SU-DHL-6 (cell line): ENCODE data around the gene NHLRC2.
"Not testable (repeated sequence)": the region's sequence is repeated elsewhere in the genome, so short reads cannot be mapped to it uniquely, and the experiment has no call there.

Experiments
- H2AFZ ChIP-seq: fragments of 200-600 bp; sonication (generic); 2 replicates; pipeline ENCODE4 v1.6.1; 2014; ENCODE audit warnings: low read depth, mild to moderate bottlenecking, moderate library complexity, mixed read lengths, antibody characterized with exemption, low read length; ENCODE audit not compliant: severe bottlenecking
- H3F3A ChIP-seq: fragments of 200-600 bp; shearing (Covaris generic); 2 replicates; pipeline ENCODE4 v1.6.0; 2016; ENCODE audit warnings: antibody characterized with exemption, mild to moderate bottlenecking; ENCODE audit not compliant: insufficient read depth
- H3K27ac ChIP-seq: fragments of 200-600 bp; sonication (generic); 2 replicates; pipeline ENCODE4 v1.5.1; 2016; ENCODE audit warnings: low read depth, mild to moderate bottlenecking, low read length, moderate library complexity, mixed read lengths
- H3K27me3 ChIP-seq: fragments of 200-600 bp; sonication (generic), shearing (Covaris generic); 2 replicates; pipeline ENCODE4 v1.6.0; 2014; ENCODE audit warnings: mild to moderate bottlenecking, low read length
- H3K36me3 ChIP-seq: fragments of 200-600 bp; sonication (generic); 2 replicates; pipeline ENCODE4 v1.6.1; 2014; ENCODE audit warnings: mild to moderate bottlenecking, low read length, mixed read lengths
- H3K4me2 ChIP-seq: fragments of 300-600, 200-600 bp; shearing (Covaris generic), sonication (generic); 2 replicates; pipeline ENCODE4 v1.6.0; 2014; ENCODE audit warnings: low read length, low read depth, mild to moderate bottlenecking; ENCODE audit not compliant: poor library complexity, severe bottlenecking
- H3K4me3 ChIP-seq: fragments of 200-600 bp; sonication (generic); 2 replicates; pipeline ENCODE4 v1.5.1; 2014; ENCODE audit warnings: antibody characterized with exemption, low read length, mild to moderate bottlenecking, mixed read lengths; ENCODE audit not compliant: insufficient read depth, poor library complexity, severe bottlenecking
- H3K79me2 ChIP-seq: fragments of 200-600 bp; sonication (generic); 2 replicates; pipeline ENCODE4 v1.6.1; 2014; ENCODE audit warnings: mild to moderate bottlenecking, low read length, moderate library complexity; ENCODE audit not compliant: insufficient read depth
- H3K9ac ChIP-seq: fragments of 200-600 bp; sonication (generic); 2 replicates; pipeline ENCODE4 v1.7.0; 2014; ENCODE audit warnings: mild to moderate bottlenecking, low read length
- H3K9me2 ChIP-seq: fragments of 200-600 bp; sonication (generic); replicated peaks from 2 replicates; pipeline ENCODE4 v1.6.1; 2014; ENCODE audit warnings: low read length; ENCODE audit not compliant: insufficient read depth
- H3K9me3 ChIP-seq: fragments of 200-600 bp; sonication (generic); 2 replicates; pipeline ENCODE4 v1.6.1; 2014; ENCODE audit warnings: low read length, mixed read lengths; ENCODE audit not compliant: insufficient read depth
- H4K20me1 ChIP-seq: fragments of 200-600 bp; sonication (generic); 2 replicates; pipeline ENCODE4 v1.6.1; 2014; ENCODE audit warnings: low read depth, mild to moderate bottlenecking, antibody characterized with exemption, low read length, moderate library complexity, mixed read lengths
- EZH2phosphoT487 ChIP-seq: fragments of 200-600 bp; sonication (generic), shearing (Covaris generic); conservative IDR thresholded peaks from 2 replicates; pipeline ENCODE4 v1.6.1; 2018; ENCODE audit warnings: mild to moderate bottlenecking, antibody characterized with exemption, low read length, moderate library complexity, mixed read lengths
- TF ChIP-seq, protein P1 (sequence below): fragments of 200-600 bp; sonication (generic); IDR thresholded peaks from one replicate; pipeline ENCODE4 v1.5.1; 2017; ENCODE audit warnings: antibody characterized with exemption, mild to moderate bottlenecking, low read length, moderate library complexity; ENCODE audit not compliant: insufficient read depth, poor library complexity, severe bottlenecking

Gene NHLRC2

DNA sequence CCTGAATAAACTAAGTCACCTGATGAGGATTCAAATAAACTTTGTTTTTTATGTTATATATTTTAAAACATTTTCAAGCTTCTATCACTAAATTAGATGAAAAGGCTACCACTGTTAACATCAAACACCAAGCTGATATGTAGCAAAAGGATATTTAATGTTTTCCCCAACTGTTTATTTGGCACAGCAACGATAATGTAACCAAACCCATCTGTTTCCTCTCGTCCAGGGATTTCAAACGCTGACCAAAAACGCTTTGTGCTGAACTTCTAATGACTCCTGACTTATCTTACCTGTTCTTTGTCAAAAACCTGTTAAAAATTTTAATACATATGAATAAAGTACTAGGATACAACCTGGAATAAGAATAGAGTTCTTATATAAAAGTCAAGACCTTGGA is 31.1 kb upstream of the NHLRC2 start:
- no peaks in the 10 kb centered on the region for H3F3A ChIP-seq
- no peak overlapping the region for H3K27ac ChIP-seq

GRCh38 chr10:113825791-113826190 is 28.7 kb upstream of the NHLRC2 start:
- Histone ChIP-seq H3K27ac (no peak overlapping the region), H3K27me3 (no peaks in the 10 kb centered on the region), H4K20me1 (no peaks in the 10 kb centered on the region), H3F3A (no peaks in the 10 kb centered on the region), H3K4me3 (no peak overlapping the region), H3K36me3 (no peaks in the 10 kb centered on the region), H3K9me2 (no peaks in the 10 kb centered on the region), H3K9me3 (no peaks in the 10 kb centered on the region), H3K79me2 (no peaks in the 10 kb centered on the region), H3K4me2 (no peak overlapping the region), H2AFZ (no peak overlapping the region), H3K9ac (no peak overlapping the region)
- TF ChIP-seq, protein P1, sequence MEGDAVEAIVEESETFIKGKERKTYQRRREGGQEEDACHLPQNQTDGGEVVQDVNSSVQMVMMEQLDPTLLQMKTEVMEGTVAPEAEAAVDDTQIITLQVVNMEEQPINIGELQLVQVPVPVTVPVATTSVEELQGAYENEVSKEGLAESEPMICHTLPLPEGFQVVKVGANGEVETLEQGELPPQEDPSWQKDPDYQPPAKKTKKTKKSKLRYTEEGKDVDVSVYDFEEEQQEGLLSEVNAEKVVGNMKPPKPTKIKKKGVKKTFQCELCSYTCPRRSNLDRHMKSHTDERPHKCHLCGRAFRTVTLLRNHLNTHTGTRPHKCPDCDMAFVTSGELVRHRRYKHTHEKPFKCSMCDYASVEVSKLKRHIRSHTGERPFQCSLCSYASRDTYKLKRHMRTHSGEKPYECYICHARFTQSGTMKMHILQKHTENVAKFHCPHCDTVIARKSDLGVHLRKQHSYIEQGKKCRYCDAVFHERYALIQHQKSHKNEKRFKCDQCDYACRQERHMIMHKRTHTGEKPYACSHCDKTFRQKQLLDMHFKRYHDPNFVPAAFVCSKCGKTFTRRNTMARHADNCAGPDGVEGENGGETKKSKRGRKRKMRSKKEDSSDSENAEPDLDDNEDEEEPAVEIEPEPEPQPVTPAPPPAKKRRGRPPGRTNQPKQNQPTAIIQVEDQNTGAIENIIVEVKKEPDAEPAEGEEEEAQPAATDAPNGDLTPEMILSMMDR: no peak
- no peak for TF ChIP-seq EZH2phosphoT487

More for the DNA sequence above, 31.1 kb upstream of the NHLRC2 start:
- H3K4me2 ChIP-seq: no peak overlapping the region
- no peak overlapping the region for H3K9ac ChIP-seq
- TF ChIP-seq, protein P1: no peak
- TF ChIP-seq EZH2phosphoT487: no peak
- H3K4me3 ChIP-seq: no peak overlapping the region
- no peaks in the 10 kb centered on the region for H3K79me2 ChIP-seq
- H3K27me3 ChIP-seq: no peaks in the 10 kb centered on the region
- no peak overlapping the region for H2AFZ ChIP-seq
- no peaks in the 10 kb centered on the region for H3K9me3 ChIP-seq
- H3K9me2 ChIP-seq: no peaks in the 10 kb centered on the region
- H3K36me3 ChIP-seq: no peaks in the 10 kb centered on the region
- H4K20me1 ChIP-seq: no peaks in the 10 kb centered on the region

DNA sequence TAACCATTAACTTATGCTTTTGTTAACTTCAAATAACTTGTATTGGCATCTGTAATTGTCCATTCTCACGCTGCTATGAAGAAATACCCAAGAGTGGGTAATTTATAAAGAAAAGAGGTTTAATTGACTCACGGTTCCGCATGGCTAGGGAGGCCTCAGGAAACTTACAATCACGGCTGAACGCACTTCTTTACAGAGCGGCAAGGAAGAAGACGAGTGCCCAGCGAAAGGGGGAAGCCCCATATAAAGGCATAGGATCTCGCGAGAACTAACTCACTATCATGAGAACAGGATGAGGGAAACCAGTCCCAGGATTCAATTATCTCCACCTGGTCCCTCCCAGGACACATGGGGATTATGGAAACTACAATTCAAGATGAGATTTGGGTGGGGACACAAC is 25.9 kb upstream of the NHLRC2 start:
- not testable (repeated sequence) for H4K20me1 ChIP-seq, H3K36me3 ChIP-seq, H3F3A ChIP-seq, H3K9me2 ChIP-seq, H3K27ac ChIP-seq, H3K79me2 ChIP-seq, H2AFZ ChIP-seq, H3K27me3 ChIP-seq, H3K4me3 ChIP-seq, H3K4me2 ChIP-seq, H3K9ac ChIP-seq, H3K9me3 ChIP-seq

DNA sequence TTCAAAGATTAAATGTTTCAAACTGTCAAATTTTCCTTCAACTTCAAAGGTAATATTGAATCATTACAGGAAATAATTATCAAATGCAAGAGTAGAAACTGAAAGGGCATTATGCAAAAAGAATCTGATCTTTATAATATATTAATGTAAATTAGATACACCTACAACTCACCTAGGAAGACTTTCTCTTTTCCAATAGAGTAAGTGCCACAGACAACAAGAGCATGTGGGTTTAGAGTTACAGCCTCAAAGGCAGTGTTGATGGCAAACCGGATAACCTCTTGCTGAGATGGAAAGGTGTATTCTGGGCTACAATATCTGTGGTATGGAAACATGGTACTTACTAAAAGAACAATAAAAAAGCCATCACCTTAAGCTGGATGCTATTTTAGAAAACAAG is 12.3 kb upstream of the NHLRC2 start:
- Histone ChIP-seq H3K9me3 (no peaks in the 10 kb centered on the region), H3K4me2 (no peak overlapping the region), H3K9ac (no peak overlapping the region), H3K79me2 (no peaks in the 10 kb centered on the region), H3K27me3 (no peaks in the 10 kb centered on the region), H3K9me2 (no peaks in the 10 kb centered on the region), H4K20me1 (no peaks in the 10 kb centered on the region), H3K36me3 (peaks cover 28% of the 10 kb centered on the region; the same call in 1 of the 2 replicates), H2AFZ (no peak overlapping the region), H3K27ac (no peak overlapping the region), H3F3A (no peaks in the 10 kb centered on the region), H3K4me3 (no peak overlapping the region)
- TF ChIP-seq, protein P1: no peak
- TF ChIP-seq EZH2phosphoT487: no peak
